ENCODE measurements around the gene ARF1. TPM values are rescaled to one million over a fixed set of nuclear protein-coding genes. Genes with fewer than 3 reads are reported as not detected.

Gene ARF1
- polyA plus RNA-seq (2012; ENCODE audit: missing spikeins), result 187 TPM

- TF ChIP-seq TAF1 (IDR thresholded peaks at IDR 0.05; ENCODE audit: borderline replicate concordance, low read depth, low read length), result peak; percentile 62; the same call in 1 of the 2 replicates
- TF ChIP-seq POLR2AphosphoS5 (IDR thresholded peaks at IDR 0.05; ENCODE audit: low read depth, low read length), result peak; percentile 73
- TF ChIP-seq POLR2A (IDR thresholded peaks at IDR 0.05; ENCODE audit: low read depth, low read length), result peak; percentile 87
- FAIRE-seq, result peak; percentile 97
- peak; percentile 99 for DNase-seq (ENCODE audit: insufficient read length)
Measured at GRCh38 chr1:228082214-228082917, at the start of gene ARF1. Gene ARF1, plus strand, starts transcription at chr1:228082708. Its CDS starts 14,407 bp downstream, at chr1:228097115.

GRCh38 chr1:228033376-228033775 lies 49.1 kb upstream of the ARF1 start:
- DNase-seq (ENCODE audit: insufficient read length), result no peak
- TF ChIP-seq POLR2A (IDR thresholded peaks at IDR 0.05; ENCODE audit: low read depth, low read length) (no peak), POLR2AphosphoS5 (IDR thresholded peaks at IDR 0.05; ENCODE audit: low read depth, low read length) (no peak), TAF1 (IDR thresholded peaks at IDR 0.05; ENCODE audit: borderline replicate concordance, low read depth, low read length) (no peak)
- no peak for FAIRE-seq

GRCh38 chr1:228034954-228035837 lies 47.3 kb upstream of the ARF1 start:
- DNase-seq (ENCODE audit: insufficient read length), result no peak
- TF ChIP-seq POLR2AphosphoS5 (IDR thresholded peaks at IDR 0.05; ENCODE audit: low read depth, low read length) (no peak), TAF1 (IDR thresholded peaks at IDR 0.05; ENCODE audit: borderline replicate concordance, low read depth, low read length) (no peak), POLR2A (IDR thresholded peaks at IDR 0.05; ENCODE audit: low read depth, low read length) (no peak)
- FAIRE-seq, result no peak

- no peak for FAIRE-seq
Measured at GRCh38 chr1:228035844-228036243, 46.7 kb upstream of the ARF1 start.

GRCh38 chr1:228036701-228037231 lies 45.7 kb upstream of the ARF1 start:
- TF ChIP-seq POLR2AphosphoS5 (IDR thresholded peaks at IDR 0.05; ENCODE audit: low read depth, low read length), result no peak
- no peak for TF ChIP-seq TAF1 (IDR thresholded peaks at IDR 0.05; ENCODE audit: borderline replicate concordance, low read depth, low read length)
- no peak for TF ChIP-seq POLR2A (IDR thresholded peaks at IDR 0.05; ENCODE audit: low read depth, low read length)
- FAIRE-seq (no peak), DNase-seq (ENCODE audit: insufficient read length) (no peak)

More at GRCh38 chr1:228035844-228036243, 46.7 kb upstream of the ARF1 start:
- TF ChIP-seq POLR2AphosphoS5 (IDR thresholded peaks at IDR 0.05; ENCODE audit: low read depth, low read length) (no peak), TAF1 (IDR thresholded peaks at IDR 0.05; ENCODE audit: borderline replicate concordance, low read depth, low read length) (no peak), POLR2A (IDR thresholded peaks at IDR 0.05; ENCODE audit: low read depth, low read length) (no peak)
- DNase-seq (ENCODE audit: insufficient read length), result no peak

- FAIRE-seq, result no peak
- DNase-seq (ENCODE audit: insufficient read length), result no peak
- TF ChIP-seq TAF1 (IDR thresholded peaks at IDR 0.05; ENCODE audit: borderline replicate concordance, low read depth, low read length) (no peak), POLR2AphosphoS5 (IDR thresholded peaks at IDR 0.05; ENCODE audit: low read depth, low read length) (no peak), POLR2A (IDR thresholded peaks at IDR 0.05; ENCODE audit: low read depth, low read length) (no peak)
Measured at GRCh38 chr1:228037401-228038386, 44.8 kb upstream of the ARF1 start.

GRCh38 chr1:228038387-228039005 lies 44.0 kb upstream of the ARF1 start:
- FAIRE-seq (no peak), DNase-seq (ENCODE audit: insufficient read length) (no peak)
- TF ChIP-seq POLR2A (IDR thresholded peaks at IDR 0.05; ENCODE audit: low read depth, low read length) (no peak), POLR2AphosphoS5 (IDR thresholded peaks at IDR 0.05; ENCODE audit: low read depth, low read length) (no peak), TAF1 (IDR thresholded peaks at IDR 0.05; ENCODE audit: borderline replicate concordance, low read depth, low read length) (no peak)

- TF ChIP-seq POLR2A (IDR thresholded peaks at IDR 0.05; ENCODE audit: low read depth, low read length), result no peak
- TF ChIP-seq TAF1 (IDR thresholded peaks at IDR 0.05; ENCODE audit: borderline replicate concordance, low read depth, low read length), result no peak
- TF ChIP-seq POLR2AphosphoS5 (IDR thresholded peaks at IDR 0.05; ENCODE audit: low read depth, low read length), result no peak
- no peak for FAIRE-seq
- no peak for DNase-seq (ENCODE audit: insufficient read length)
Measured at GRCh38 chr1:228039006-228039903, 43.3 kb upstream of the ARF1 start.

GRCh38 chr1:228039986-228040385 lies 42.5 kb upstream of the ARF1 start:
- TF ChIP-seq POLR2AphosphoS5 (IDR thresholded peaks at IDR 0.05; ENCODE audit: low read depth, low read length) (no peak), TAF1 (IDR thresholded peaks at IDR 0.05; ENCODE audit: borderline replicate concordance, low read depth, low read length) (no peak), POLR2A (IDR thresholded peaks at IDR 0.05; ENCODE audit: low read depth, low read length) (no peak)
- FAIRE-seq (no peak), DNase-seq (ENCODE audit: insufficient read length) (no peak)

All from GM12892 (cell line).